K562 (cell line): ENCODE results near the gene RGL4. TPM values are rescaled to one million over a fixed set of nuclear protein-coding genes. Genes with fewer than 3 reads are reported as not detected.

Experiments
- DPF2 ChIP-seq: fragments of 450-650 bp; IDR thresholded peaks from 2 replicates; pipeline ENCODE4 v1.6.1; 2016
- EHMT2 ChIP-seq: fragments of 450-650 bp; IDR thresholded peaks from 2 replicates; pipeline ENCODE4 v1.6.1; 2018; ENCODE audit warnings: antibody characterized with exemption
- GTF2A2 ChIP-seq: IDR thresholded peaks from 2 replicates; pipeline ENCODE4 v1.6.1; 2016; ENCODE audit warnings: mild to moderate bottlenecking, missing genetic modification characterization, missing compliant biosample characterization
- IFI16 ChIP-seq: fragments of 250-450 bp; sonication (Bioruptor Pico); IDR thresholded peaks from 2 replicates; pipeline ENCODE4 v2.1.2; 2022; ENCODE audit warnings: mild to moderate bottlenecking, inconsistent platforms
- NELFE ChIP-seq: IDR thresholded peaks from 2 replicates; pipeline ENCODE4 v1.6.1; 2011; ENCODE audit warnings: mild to moderate bottlenecking; ENCODE audit not compliant: insufficient read depth, insufficient read length
- RFX7 ChIP-seq: fragments of 250-450 bp; sonication (Bioruptor Pico); IDR thresholded peaks from 2 replicates; pipeline ENCODE4 v1.5.1; 2021; ENCODE audit warnings: mild to moderate bottlenecking
- SIX5 ChIP-seq, 2 experiments: IDR thresholded peaks; 2 replicates each; pipeline ENCODE4 v1.6.1; 2011; ENCODE audit warnings: low read length in 2 of 2, borderline replicate concordance in 1 of 2, low read depth in 1 of 2, mild to moderate bottlenecking in 1 of 2, moderate library complexity in 1 of 2; ENCODE audit not compliant: insufficient read depth in 1 of 2
- SREBF1 ChIP-seq: fragments of 150-350 bp; IDR thresholded peaks from 2 replicates; pipeline ENCODE4 v1.6.1; 2014; ENCODE audit warnings: antibody characterized with exemption, low read depth, low read length, borderline replicate concordance
- TRIM24 ChIP-seq, 2 experiments: fragments of 450-650 bp; IDR thresholded peaks; 2 replicates each; pipeline ENCODE4 v1.6.1; 2016
- ZNF224 ChIP-seq: sonication (generic); formaldehyde crosslinking; IDR thresholded peaks from 2 replicates; pipeline ENCODE4 v1.8.0; 2022; ENCODE audit warnings: mild to moderate bottlenecking, missing genetic modification reagents
- ZNF354B ChIP-seq: fragments of 250-450 bp; sonication (Bioruptor Pico); IDR thresholded peaks from 2 replicates; pipeline ENCODE4 v1.4.0; 2020
- ZNF584 ChIP-seq: fragments of 200-800 bp; sonication (Bioruptor generic); IDR thresholded peaks from 2 replicates; pipeline ENCODE4 v1.6.1; 2016; ENCODE audit warnings: low read depth, mild to moderate bottlenecking, missing genetic modification characterization, missing compliant biosample characterization
- polyA plus RNA-seq, 8 experiments: library from polyadenylated mRNA; depleted of rRNA in 4 of 8; stranded (reverse) in 5 of 8; unstranded in 3 of 8; fragments of >200 nt; fragmentation: Nextera tagmentation in 2 of 8; fragmentation: Illumina TruSeq in 1 of 8; extraction: Ambion mirVana in 2 of 8; extraction: Trizol in 1 of 8; gene quantifications; 2 replicates each; pipeline versions ENCODE4 v1.2.1 to v1.2.3, GENCODE V29; 2011 to 2014; ENCODE audit warnings: inconsistent platforms in 1 of 8, missing spikeins in 1 of 8
- total RNA-seq, 7 experiments: library from RNA; depleted of rRNA in 6 of 7; stranded (reverse); fragments of >200 nt in 6 of 7; fragmentation: Illumina TruSeq in 2 of 7; extraction: Trizol in 2 of 7; gene quantifications; 2 replicates each; pipeline versions ENCODE4 v1.2.1 to v1.2.3, GENCODE V29; 2011 to 2021; ENCODE audit warnings: low replicate concordance in 1 of 7
- TF ChIP-seq, protein P1 (sequence below): sonication (generic); formaldehyde crosslinking; IDR thresholded peaks from 2 replicates; pipeline ENCODE4 v1.8.1; 2023; ENCODE audit warnings: mild to moderate bottlenecking, missing genetic modification reagents
- TF ChIP-seq, protein P2 (sequence below): sonication (generic); formaldehyde crosslinking; IDR thresholded peaks from 2 replicates; pipeline ENCODE4 v1.8.1; 2023; ENCODE audit warnings: mild to moderate bottlenecking, missing genetic modification reagents
- TF ChIP-seq, protein P3 (sequence below): IDR thresholded peaks from 3 replicates; pipeline ENCODE4 v1.6.1; 2011; ENCODE audit warnings: borderline replicate concordance, mild to moderate bottlenecking; ENCODE audit not compliant: insufficient read length, insufficient read depth
- TF ChIP-seq, protein P4 (sequence below): fragments of 250-450 bp; sonication (Bioruptor Pico); IDR thresholded peaks from 2 replicates; pipeline ENCODE4 v1.9.0; 2021; ENCODE audit warnings: mild to moderate bottlenecking, inconsistent platforms
- TF ChIP-seq, protein P5 (sequence below), 2 experiments: fragments of 450-650 bp in 1 of 2; sonication (generic) in 1 of 2; formaldehyde crosslinking in 1 of 2; IDR thresholded peaks in 1 of 2; conservative IDR thresholded peaks in 1 of 2; 2 replicates each; pipeline versions ENCODE4 v1.6.1 to v1.8.1; 2016 to 2023; ENCODE audit warnings: mild to moderate bottlenecking in 2 of 2, moderate library complexity in 2 of 2, inconsistent platforms in 1 of 2, missing genetic modification reagents in 1 of 2

RGL4 gene
- total and polyA plus RNA-seq, 9 of the 15 experiments (the other 6 are each of a cell fraction or from before 2014, with no cell fraction given), result not detected

DNA sequence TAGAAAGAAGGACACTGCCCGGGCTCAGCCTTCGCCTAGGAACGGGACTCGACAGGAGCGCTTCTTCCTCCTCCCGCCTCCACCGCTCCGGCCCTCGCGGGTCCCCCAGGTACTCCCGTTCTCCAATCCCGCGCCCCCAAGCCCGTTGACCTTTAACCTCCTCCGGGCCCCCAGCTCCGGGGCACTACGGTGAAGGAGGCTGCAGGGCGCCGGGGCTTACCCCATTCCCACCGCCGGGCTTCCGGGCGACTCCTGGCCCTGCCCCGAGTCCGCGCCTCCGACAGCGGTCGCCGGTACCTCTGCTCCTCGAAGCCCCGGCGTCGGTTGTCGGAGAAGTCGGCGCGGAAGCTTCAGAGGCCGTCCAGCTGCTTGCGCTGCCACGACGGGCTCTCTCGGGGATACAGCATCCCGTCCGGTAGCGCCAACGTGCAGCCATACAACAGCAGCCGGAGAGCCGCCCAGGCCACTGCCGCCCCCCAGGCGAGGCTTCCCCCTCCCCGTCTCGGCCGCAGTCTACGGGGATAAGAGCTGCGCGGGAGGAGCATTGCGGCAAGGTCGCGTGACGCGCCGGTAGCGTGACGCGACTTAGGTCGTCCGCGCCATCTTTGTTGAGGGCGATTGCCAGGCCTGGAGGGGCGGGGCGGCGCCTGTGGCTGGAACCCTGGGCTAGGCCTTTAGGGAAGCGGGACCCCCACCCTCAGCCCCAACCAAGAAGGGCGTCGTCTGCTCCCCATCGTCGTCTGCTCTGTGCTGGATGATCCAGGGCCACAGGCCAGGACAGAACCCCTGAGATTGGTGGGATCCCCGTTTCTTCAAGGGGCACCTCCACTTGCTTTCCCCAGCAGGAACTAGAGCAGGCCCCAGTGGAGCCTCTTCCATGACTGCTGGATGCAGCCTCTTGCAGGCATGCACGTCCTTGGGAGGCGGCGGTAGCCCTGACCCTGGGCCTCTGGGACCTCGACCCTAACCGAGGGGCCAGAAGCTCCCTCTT is 26.3 kb downstream of the RGL4 start (continued):
- TF ChIP-seq, protein P1, sequence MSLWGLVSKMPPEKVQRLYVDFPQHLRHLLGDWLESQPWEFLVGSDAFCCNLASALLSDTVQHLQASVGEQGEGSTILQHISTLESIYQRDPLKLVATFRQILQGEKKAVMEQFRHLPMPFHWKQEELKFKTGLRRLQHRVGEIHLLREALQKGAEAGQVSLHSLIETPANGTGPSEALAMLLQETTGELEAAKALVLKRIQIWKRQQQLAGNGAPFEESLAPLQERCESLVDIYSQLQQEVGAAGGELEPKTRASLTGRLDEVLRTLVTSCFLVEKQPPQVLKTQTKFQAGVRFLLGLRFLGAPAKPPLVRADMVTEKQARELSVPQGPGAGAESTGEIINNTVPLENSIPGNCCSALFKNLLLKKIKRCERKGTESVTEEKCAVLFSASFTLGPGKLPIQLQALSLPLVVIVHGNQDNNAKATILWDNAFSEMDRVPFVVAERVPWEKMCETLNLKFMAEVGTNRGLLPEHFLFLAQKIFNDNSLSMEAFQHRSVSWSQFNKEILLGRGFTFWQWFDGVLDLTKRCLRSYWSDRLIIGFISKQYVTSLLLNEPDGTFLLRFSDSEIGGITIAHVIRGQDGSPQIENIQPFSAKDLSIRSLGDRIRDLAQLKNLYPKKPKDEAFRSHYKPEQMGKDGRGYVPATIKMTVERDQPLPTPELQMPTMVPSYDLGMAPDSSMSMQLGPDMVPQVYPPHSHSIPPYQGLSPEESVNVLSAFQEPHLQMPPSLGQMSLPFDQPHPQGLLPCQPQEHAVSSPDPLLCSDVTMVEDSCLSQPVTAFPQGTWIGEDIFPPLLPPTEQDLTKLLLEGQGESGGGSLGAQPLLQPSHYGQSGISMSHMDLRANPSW (CRISPR knock-in tag), result no peak
- TF ChIP-seq ZNF224 (no peak), TRIM24 (IDR thresholded peaks at IDR 0.05) (no peak; a peak in 1 of 4 replicates), IFI16 (CRISPR knock-in tag) (no peak), ZNF584 (0 out of 2 replicates have a peak, but pooled peaks have one; percentile 32), RFX7 (CRISPR knock-in tag) (no peak), NELFE (no peak), DPF2 (no peak), GTF2A2 (tag) (no peak), EHMT2 (no peak), ZNF354B (CRISPR knock-in tag) (no peak), SREBF1 (peak; percentile 53; the same call in 1 of the 2 replicates), SIX5 (IDR thresholded peaks at IDR 0.05; ENCODE audit: borderline replicate concordance in 1 of 2, insufficient read depth in 1 of 2, low read depth in 1 of 2, low read length in 2 of 2) (peak; percentile 59 to 75)
- TF ChIP-seq, protein P2, sequence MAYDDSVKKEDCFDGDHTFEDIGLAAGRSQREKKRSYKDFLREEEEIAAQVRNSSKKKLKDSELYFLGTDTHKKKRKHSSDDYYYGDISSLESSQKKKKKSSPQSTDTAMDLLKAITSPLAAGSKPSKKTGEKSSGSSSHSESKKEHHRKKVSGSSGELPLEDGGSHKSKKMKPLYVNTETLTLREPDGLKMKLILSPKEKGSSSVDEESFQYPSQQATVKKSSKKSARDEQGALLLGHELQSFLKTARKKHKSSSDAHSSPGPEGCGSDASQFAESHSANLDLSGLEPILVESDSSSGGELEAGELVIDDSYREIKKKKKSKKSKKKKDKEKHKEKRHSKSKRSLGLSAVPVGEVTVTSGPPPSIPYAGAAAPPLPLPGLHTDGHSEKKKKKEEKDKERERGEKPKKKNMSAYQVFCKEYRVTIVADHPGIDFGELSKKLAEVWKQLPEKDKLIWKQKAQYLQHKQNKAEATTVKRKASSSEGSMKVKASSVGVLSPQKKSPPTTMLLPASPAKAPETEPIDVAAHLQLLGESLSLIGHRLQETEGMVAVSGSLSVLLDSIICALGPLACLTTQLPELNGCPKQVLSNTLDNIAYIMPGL (CRISPR knock-in tag), result no peak
- TF ChIP-seq, protein P3, sequence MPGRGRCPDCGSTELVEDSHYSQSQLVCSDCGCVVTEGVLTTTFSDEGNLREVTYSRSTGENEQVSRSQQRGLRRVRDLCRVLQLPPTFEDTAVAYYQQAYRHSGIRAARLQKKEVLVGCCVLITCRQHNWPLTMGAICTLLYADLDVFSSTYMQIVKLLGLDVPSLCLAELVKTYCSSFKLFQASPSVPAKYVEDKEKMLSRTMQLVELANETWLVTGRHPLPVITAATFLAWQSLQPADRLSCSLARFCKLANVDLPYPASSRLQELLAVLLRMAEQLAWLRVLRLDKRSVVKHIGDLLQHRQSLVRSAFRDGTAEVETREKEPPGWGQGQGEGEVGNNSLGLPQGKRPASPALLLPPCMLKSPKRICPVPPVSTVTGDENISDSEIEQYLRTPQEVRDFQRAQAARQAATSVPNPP, result no peak
- TF ChIP-seq, protein P4, sequence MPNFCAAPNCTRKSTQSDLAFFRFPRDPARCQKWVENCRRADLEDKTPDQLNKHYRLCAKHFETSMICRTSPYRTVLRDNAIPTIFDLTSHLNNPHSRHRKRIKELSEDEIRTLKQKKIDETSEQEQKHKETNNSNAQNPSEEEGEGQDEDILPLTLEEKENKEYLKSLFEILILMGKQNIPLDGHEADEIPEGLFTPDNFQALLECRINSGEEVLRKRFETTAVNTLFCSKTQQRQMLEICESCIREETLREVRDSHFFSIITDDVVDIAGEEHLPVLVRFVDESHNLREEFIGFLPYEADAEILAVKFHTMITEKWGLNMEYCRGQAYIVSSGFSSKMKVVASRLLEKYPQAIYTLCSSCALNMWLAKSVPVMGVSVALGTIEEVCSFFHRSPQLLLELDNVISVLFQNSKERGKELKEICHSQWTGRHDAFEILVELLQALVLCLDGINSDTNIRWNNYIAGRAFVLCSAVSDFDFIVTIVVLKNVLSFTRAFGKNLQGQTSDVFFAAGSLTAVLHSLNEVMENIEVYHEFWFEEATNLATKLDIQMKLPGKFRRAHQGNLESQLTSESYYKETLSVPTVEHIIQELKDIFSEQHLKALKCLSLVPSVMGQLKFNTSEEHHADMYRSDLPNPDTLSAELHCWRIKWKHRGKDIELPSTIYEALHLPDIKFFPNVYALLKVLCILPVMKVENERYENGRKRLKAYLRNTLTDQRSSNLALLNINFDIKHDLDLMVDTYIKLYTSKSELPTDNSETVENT (CRISPR knock-in tag), result no peak; the same call in 1 of the 2 replicates
- TF ChIP-seq, protein P5, sequence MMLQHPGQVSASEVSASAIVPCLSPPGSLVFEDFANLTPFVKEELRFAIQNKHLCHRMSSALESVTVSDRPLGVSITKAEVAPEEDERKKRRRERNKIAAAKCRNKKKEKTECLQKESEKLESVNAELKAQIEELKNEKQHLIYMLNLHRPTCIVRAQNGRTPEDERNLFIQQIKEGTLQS (IDR thresholded peaks at IDR 0.05), result no peak
- TF ChIP-seq, protein P5 (CRISPR knock-in tag; conservative IDR thresholded peaks at IDR 0.05), result no peak
